CD4-positive, alpha-beta T cell treated with Interferon gamma for 1 hour (primary cell): ENCODE measurements around the gene CCDC154.
"Not testable (repeated sequence)": the region's sequence is repeated elsewhere in the genome, so short reads cannot be mapped to it uniquely, and the experiment has no call there.

Source experiments
- DNase-seq: peaks from one replicate; pipeline ENCODE4 v3.0.0-alpha.2; 2020

Gene CCDC154

DNA sequence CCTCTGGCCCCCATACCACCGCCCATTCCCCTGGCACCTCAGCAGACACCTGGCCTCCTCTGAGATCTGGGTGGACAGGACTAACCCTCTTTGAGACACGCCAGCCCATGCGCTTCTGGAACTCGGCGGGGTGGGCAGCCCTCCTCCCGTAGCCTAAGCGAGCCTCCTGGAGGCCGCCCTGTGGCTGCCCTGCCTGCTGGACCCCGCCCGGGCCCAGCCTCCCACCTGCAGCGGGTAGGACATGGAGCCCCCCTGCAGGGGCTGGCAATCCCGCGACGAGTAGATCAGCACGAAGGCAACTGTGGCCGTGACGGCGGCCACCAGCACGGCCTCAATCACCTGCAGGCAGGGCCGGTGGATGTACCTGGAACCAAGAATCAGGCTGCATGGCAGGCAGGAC, 8.2 kb upstream of the CCDC154 start:
- DNase-seq: no peak

GRCh38 chr16:1451702-1452392, 7.5 kb upstream of the CCDC154 start:
- no peak for DNase-seq

DNA sequence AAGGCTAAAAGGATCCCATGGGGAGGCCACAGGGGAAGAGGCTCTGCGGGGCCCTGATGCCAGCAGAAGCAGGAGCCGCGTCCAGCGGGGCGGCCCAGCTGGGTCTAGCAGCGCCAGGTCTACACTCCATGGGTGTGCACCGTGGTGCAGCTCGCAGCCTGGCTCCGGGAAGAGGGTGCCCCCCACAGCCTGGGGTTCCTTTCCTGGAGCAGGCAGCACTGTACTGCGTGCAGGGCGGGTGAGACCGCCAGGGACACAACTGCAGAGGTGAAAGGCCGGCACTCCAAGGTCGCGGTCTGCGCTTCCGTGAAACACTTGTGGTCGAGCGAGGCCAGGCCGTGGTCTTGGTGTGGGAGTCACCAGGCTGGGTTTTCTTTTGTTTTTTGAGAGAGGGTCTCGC, 6.5 kb upstream of the CCDC154 start:
- no peak for DNase-seq

- no peak for DNase-seq
These were observed 5.9 kb upstream of the CCDC154 start for GRCh38 chr16:1450218-1450617.

DNA sequence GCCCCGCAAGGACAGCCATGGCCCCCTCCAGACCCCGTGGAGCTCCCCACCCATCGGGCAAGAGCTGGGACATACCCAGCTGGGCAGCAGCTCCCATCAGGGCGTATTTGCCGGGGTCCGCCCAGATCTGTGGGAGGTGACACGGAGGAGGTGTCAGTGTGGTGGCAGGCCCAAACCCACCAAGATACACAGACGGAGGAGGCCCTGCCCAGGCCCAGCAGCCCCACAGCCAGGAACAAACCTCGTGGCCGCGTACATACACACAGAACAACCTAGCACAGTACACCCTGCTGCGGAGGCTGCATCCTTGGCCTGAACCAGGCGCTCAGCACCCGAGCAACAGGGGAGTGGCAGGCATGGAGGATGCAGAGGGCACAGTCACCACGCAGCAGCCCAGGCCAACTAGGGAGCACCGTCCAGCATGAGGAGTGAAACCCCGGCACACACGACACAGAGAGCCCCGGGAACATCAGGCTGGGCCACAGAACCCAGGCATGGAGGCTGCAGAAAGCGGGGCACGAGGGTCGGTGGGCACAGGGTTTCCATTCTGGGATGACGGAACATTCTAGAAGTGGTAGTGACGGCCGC, 4.9 kb upstream of the CCDC154 start:
- DNase-seq: no peak

DNA sequence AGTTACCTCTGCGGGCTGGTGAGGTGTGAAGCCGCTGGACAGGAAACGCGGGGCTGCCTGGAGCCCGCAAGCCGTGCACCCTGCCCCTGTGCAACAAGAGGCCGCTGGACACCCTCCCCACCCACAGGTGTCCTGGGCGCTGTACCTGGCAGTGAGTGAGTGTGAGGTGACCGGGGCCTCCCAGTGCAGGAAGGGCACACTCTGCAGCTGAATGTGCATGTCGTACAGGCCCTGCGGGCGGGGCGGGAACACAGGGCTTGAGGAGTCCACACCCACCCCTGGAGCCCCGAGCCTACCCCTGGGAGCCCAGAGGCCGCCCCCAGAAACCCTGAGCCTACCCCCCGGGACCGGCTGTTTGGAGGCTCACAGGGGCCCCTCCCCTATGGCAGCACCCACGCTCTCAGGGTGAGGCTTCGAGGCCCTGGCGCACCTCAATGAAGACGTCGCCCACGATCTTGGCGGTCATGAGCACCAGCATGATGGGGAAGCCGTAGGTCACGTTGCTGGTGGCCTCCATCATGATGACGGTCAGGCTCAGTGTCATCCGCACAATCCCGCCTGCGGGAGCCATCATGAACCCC, 4.3 kb upstream of the CCDC154 start:
- DNase-seq: no peak

DNA sequence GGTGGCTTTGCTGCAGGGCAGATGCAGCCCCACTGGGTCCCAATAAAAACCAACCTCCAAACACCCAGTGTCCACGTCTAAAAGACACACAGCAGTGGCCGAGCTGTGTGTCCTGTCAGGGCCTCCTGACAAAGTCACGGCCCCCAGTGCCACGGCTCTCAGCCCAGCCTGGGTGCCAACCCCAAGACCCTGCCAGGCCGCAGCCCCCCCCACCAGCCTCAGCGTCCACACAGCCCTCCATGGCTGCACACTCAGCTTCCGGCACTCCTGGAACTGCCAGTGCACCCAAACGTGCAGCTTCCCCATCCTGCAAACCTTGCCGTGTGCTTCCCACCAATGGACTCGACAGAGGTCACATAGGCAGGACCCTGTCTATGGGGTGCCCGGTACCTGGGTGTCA, 3.6 kb upstream of the CCDC154 start:
- DNase-seq: no peak

GRCh38 chr16:1446296-1447080, 2.1 kb upstream of the CCDC154 start:
- no peak for DNase-seq

DNA sequence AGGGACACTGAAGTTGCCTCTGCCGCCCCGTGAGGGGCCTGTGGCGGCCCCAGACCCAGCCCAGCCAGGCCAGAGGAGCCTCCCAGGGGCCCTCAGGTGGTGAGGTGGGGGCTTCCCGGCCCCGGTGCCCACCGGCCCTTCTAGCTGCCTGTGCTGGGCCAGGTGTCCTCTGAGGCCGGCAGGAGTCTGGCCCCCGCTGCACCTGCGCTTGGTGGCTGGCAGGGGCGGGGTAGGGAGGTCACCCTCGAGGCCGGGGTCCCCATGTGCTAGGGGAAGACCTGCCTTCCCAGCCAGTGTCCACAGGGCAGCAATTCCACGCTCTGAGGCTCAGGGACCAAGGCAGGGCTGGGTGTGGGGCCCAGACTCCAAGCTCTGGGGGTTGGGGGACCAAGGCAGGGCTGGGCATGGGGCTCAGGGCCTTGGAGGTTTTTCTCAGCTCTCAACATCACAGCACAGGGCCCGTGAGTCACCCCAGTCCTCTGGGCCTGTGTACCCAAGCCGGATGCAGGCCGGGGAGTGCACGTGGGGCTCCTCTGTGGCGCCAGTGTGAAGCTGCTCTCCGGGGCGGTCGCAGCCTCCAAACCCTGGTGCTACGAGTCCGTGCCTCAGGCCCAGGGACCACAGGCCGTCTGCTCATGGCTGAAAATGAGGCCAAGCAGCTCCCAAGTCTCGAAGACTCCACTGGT, 1.3 kb upstream of the CCDC154 start:
- DNase-seq: no peak

- peak; percentile 30 for DNase-seq
These were observed 568 bp upstream of the CCDC154 start for GRCh38 chr16:1444730-1445517.

- no peak for DNase-seq
These were observed 868 bp downstream of the CCDC154 start for GRCh38 chr16:1443403-1443973.

GRCh38 chr16:1442697-1443096, 1.7 kb downstream of the CCDC154 start:
- no peak for DNase-seq

DNA sequence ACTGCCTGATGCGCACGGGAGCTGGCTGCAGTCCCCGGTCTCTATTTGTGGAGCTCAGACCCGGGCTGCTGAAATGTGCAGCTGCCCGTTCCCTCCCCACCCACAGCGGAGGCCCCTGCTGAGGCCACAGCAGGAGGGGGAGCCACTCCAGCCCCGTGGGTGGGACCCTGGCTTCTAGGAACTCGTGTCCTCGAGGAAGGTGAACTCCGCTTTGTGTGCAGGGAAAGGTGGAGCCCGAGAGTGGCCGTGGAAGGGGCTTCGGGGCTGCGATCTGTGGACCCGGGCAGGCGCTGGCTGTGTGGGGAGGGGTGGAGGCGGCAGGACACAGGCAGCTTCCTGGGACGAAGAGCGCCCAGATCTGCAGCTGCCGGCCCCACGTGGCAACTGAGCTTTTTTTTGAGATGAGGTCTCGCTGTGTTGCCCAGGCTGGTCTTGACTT, 2.9 kb downstream of the CCDC154 start:
- DNase-seq: no peak

DNA sequence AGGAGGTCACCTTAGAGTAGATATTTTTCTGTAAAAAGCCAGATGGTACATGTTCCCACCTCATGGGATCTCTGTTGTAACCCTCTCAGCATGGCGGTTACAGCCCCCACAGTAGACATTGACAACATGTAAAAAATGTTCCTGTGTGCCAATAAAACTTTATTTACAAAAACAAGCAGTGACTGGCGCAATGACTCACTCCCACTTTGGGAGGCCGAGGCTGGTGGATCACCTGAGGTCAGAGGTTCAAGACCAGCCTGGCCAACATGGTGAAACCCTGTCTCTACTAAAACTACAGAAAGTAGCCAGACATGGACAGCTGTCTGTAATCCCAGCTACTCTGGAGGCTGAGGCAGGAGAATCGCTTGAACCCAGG, 4.7 kb downstream of the CCDC154 start:
- DNase-seq: not testable (repeated sequence)

DNA sequence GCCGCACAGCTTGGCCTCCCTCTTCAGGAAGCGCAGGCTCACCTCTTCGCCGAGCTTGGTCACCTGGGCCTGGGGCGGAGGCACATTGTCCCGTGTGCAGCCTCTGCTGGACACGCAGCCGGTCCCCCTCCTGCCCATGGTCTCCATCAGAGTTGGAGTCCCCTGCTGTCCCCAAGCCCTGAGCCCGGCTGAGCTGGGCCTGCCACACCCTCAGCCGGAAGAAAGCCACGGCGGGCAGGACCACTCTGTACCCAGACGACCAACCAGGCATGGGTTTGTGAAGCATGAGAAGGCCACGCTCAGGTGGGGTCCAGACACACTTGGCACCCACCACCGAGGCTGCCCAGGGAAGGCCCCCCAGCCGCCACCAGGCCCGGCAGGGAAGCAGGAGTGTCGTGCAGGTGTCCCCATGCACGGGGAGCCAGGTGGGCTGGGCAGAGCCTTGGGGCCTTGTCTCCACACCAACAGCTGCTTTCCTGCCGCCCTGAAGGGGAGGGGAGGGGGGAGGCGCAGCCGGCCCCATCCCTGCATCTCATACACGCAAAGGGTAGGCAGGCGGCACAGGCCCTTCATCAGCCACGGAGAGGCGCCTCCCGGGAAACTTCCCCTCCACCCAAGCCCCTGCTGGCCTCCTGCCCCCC, 5.2 kb downstream of the CCDC154 start:
- DNase-seq: no peak

- no peak for DNase-seq
These were observed 5.9 kb downstream of the CCDC154 start for GRCh38 chr16:1438229-1439057.

DNA sequence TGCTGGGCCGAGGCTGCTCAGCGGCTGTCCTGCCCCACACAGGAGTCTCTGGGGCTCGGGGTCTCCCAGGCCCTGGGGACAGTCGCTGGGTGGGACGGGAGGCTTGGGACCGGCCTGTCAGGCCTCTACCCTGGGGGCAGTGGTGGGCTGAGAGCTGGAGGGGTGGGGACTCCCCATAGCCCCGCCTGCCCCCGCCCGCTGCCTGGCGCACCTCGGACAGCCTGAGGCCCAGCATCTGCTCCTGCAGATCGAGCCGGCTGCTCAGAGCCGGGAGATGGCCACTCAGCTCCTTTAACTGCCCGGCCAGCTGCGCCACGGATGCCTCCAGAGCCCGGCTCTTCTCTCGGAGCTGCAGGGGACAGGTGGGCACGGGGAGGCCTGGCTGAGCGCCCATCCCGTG, 6.8 kb downstream of the CCDC154 start:
- no peak for DNase-seq

- DNase-seq: no peak
These were observed 7.5 kb downstream of the CCDC154 start for GRCh38 chr16:1436731-1437355.

GRCh38 chr16:1435921-1436697, 8.2 kb downstream of the CCDC154 start:
- DNase-seq: no peak
